SK-N-SH (cell line): ENCODE data around the gene ZNF714. TPM values are rescaled to one million over a fixed set of nuclear protein-coding genes. Genes with fewer than 3 reads are reported as not detected.

Source experiments
- CTCF ChIA-PET: fragments of 300-600, 350-600 bp; formaldehyde crosslinking; extraction: SDS; loops from one replicate; lab custom pipeline; 2021; lab: Yijun Ruan, JAX
- POLR2A ChIA-PET: fragments of 350-600 bp; sonication (Branson Sonifier 250); formaldehyde crosslinking; extraction: SDS; loops from one replicate; lab custom pipeline; 2020; ENCODE audit warnings: antibody characterized with exemption, inconsistent platforms; lab: Yijun Ruan, JAX
- DNase-seq: peaks from one replicate; pipeline ENCODE4 v3.0.0; 2012
- H2AFZ ChIP-seq: fragments of 200-600 bp; sonication (generic); 2 replicates; pipeline ENCODE4 v1.8.1; 2016; ENCODE audit warnings: antibody characterized with exemption, mild to moderate bottlenecking, low read depth
- H3F3A ChIP-seq: fragments of 200-600 bp; sonication (generic); replicated peaks from 2 replicates; pipeline ENCODE3; 2016; ENCODE audit warnings: antibody characterized with exemption, mild to moderate bottlenecking; ENCODE audit not compliant: insufficient read depth
- H3K27ac ChIP-seq, 2 experiments: fragments of 200-500 bp in 1 of 2; fragments of 200-600 bp in 1 of 2; sonication (Bioruptor generic) in 1 of 2; sonication (generic), shearing (Covaris generic) in 1 of 2; 2 replicates each; pipeline versions ENCODE4 v1.5.1 to v1.6.1; 2014 to 2016; ENCODE audit warnings: low read depth in 2 of 2, inconsistent platforms in 1 of 2, low read length in 1 of 2, mild to moderate bottlenecking in 1 of 2, mixed read lengths in 1 of 2
- H3K27me3 ChIP-seq: fragments of 200-600 bp; sonication (generic), shearing (Covaris generic); 2 replicates; pipeline ENCODE4 v1.6.1; 2016; ENCODE audit warnings: mixed run types; ENCODE audit not compliant: insufficient read depth
- H3K36me3 ChIP-seq, 2 experiments: fragments of 200-500 bp in 1 of 2; fragments of 200-600 bp in 1 of 2; sonication (Bioruptor generic) in 1 of 2; sonication (generic) in 1 of 2; replicated peaks in 1 of 2; 2 replicates each; pipeline versions ENCODE3 to v1.5.1; 2014 to 2016; ENCODE audit warnings: low read length in 1 of 2, mild to moderate bottlenecking in 1 of 2; ENCODE audit not compliant: insufficient read depth in 2 of 2, control insufficient read depth in 1 of 2
- H3K4me1 ChIP-seq, 2 experiments: fragments of 200-500 bp in 1 of 2; fragments of 200-600 bp in 1 of 2; sonication (Bioruptor generic) in 1 of 2; sonication (generic), shearing (Covaris generic) in 1 of 2; 2 replicates each; pipeline versions ENCODE4 v1.5.1 to v1.6.1; 2014 to 2016; ENCODE audit warnings: low read depth in 1 of 2, low read length in 1 of 2, mixed run types in 1 of 2; ENCODE audit not compliant: insufficient read depth in 2 of 2, control insufficient read depth in 1 of 2
- H3K4me2 ChIP-seq: fragments of 200-600 bp; sonication (generic), shearing (Covaris generic); 2 replicates; pipeline ENCODE4 v1.6.1; 2017; ENCODE audit warnings: mixed run types
- H3K4me3 ChIP-seq, 2 experiments: fragments of 200-500 bp in 1 of 2; fragments of 200-600 bp in 1 of 2; sonication (Bioruptor generic) in 1 of 2; sonication (generic), shearing (Covaris generic) in 1 of 2; 2 replicates each; pipeline versions ENCODE4 v1.5.1 to v1.8.1; 2014 to 2016; ENCODE audit warnings: low read depth in 2 of 2, inconsistent platforms in 1 of 2, low read length in 1 of 2, mild to moderate bottlenecking in 1 of 2, mixed read lengths in 1 of 2, moderate library complexity in 1 of 2
- H3K79me2 ChIP-seq: fragments of 200-600 bp; sonication (generic); 2 replicates; pipeline ENCODE4 v1.8.1; 2017; ENCODE audit warnings: mild to moderate bottlenecking; ENCODE audit not compliant: insufficient read depth
- H3K9ac ChIP-seq: fragments of 200-600 bp; sonication (generic); 2 replicates; pipeline ENCODE4 v1.6.1; 2017; ENCODE audit warnings: mixed run types
- H3K9me2 ChIP-seq: fragments of 200-600 bp; sonication (generic); 2 replicates; pipeline ENCODE4 v1.6.1; 2017; ENCODE audit warnings: mixed run types
- H3K9me3 ChIP-seq: fragments of 200-600 bp; sonication (generic); 2 replicates; pipeline ENCODE4 v1.6.1; 2017; ENCODE audit warnings: mixed run types, mild to moderate bottlenecking, moderate library complexity
- H4K20me1 ChIP-seq: fragments of 200-600 bp; sonication (generic); 2 replicates; pipeline ENCODE4 v1.6.1; 2017; ENCODE audit warnings: mild to moderate bottlenecking, mixed run types; ENCODE audit not compliant: insufficient read depth
- CHD2 ChIP-seq: fragments of 150-350 bp; IDR thresholded peaks from 2 replicates; pipeline ENCODE4 v1.6.1; 2018; ENCODE audit warnings: low read length; ENCODE audit not compliant: partially characterized antibody
- CTCF ChIP-seq: fragments of 200-600 bp; sonication (generic); IDR thresholded peaks from 2 replicates; pipeline ENCODE4 v1.6.1; 2017; ENCODE audit warnings: antibody characterized with exemption, mild to moderate bottlenecking, moderate library complexity
- ELF1 ChIP-seq: IDR thresholded peaks from 2 replicates; pipeline ENCODE4 v1.4.0; 2012
- FOSL2 ChIP-seq: IDR thresholded peaks from 2 replicates; pipeline ENCODE4 v1.4.0; 2012; ENCODE audit warnings: low read depth, mild to moderate bottlenecking, moderate library complexity, borderline replicate concordance
- FOXJ3 ChIP-seq: sonication (generic); formaldehyde crosslinking; IDR thresholded peaks from 2 replicates; pipeline ENCODE4 v1.5.1; 2020; ENCODE audit warnings: mild to moderate bottlenecking, missing genetic modification reagents
- GABPA ChIP-seq: IDR thresholded peaks from 2 replicates; pipeline ENCODE4 v1.4.0; 2012; ENCODE audit warnings: low read depth, mild to moderate bottlenecking
- JUND ChIP-seq: IDR thresholded peaks from 2 replicates; pipeline ENCODE4 v1.4.0; 2012
- MXI1 ChIP-seq: IDR thresholded peaks from 2 replicates; pipeline ENCODE4 v1.6.1; 2012; ENCODE audit warnings: mild to moderate bottlenecking, low read depth, low read length, improper control_type of control experiment
- RCOR1 ChIP-seq: fragments of 150-350 bp; IDR thresholded peaks from 2 replicates; pipeline ENCODE4 v1.6.1; 2017; ENCODE audit warnings: antibody characterized with exemption, low read length
- REST ChIP-seq: IDR thresholded peaks from 2 replicates; pipeline ENCODE4 v1.6.1; 2012; ENCODE audit warnings: mild to moderate bottlenecking, low read depth, low read length, moderate library complexity
- RXRA ChIP-seq: IDR thresholded peaks from 2 replicates; pipeline ENCODE4 v1.4.0; 2012; ENCODE audit warnings: low read depth, mild to moderate bottlenecking, borderline replicate concordance
- SMC3 ChIP-seq: IDR thresholded peaks from 2 replicates; pipeline ENCODE4 v1.6.1; 2012; ENCODE audit warnings: low read depth, low read length, improper control_type of control experiment
- WGBS: methylation state at CpG from one replicate; pipeline ENCODE4 v1.1.6; 2017; ENCODE audit warnings: low lambda C conversion rate; 5-methylcytosine and 5-hydroxymethylcytosine counted together
- polyA plus RNA-seq, 3 experiments: library from polyadenylated mRNA; depleted of rRNA; stranded (reverse); fragments of >200 nt; gene quantifications; 2 replicates each; pipeline ENCODE4 v1.2.3, GENCODE V29; 2012
- TF ChIP-seq, protein P1 (sequence below): fragments of 150-350 bp; IDR thresholded peaks from 2 replicates; pipeline ENCODE4 v1.6.1; 2016; ENCODE audit warnings: mild to moderate bottlenecking, low read depth, low read length

Gene ZNF714
- polyA plus RNA-seq, 1 of the 3 experiments (the other 2 are of a cell fraction), result 5.4 TPM

GRCh38 chr19:21147540-21147939 lies 65.5 kb downstream of the ZNF714 start:
- DNase-seq, result no peak
- Histone ChIP-seq H3F3A (no peaks in the 10 kb centered on the region), H3K4me2 (no peak overlapping the region), H3K79me2 (peaks cover 56% of the 10 kb centered on the region), H3K9ac (no peak overlapping the region), H3K9me3 (peaks cover 3% of the 10 kb centered on the region; the same call in 1 of the 2 replicates), H3K4me3 (no peak overlapping the region), H2AFZ (no peak overlapping the region), H3K36me3 (peaks cover 56 to 88% of the 10 kb centered on the region in 2 experiments), H3K9me2 (no peaks in the 10 kb centered on the region), H3K27ac (no peak overlapping the region), H3K27me3 (no peaks in the 10 kb centered on the region), H3K4me1 (peaks cover 0 to 3% of the 10 kb centered on the region in 2 experiments; a peak in 2 of 4 replicates), H4K20me1 (no peaks in the 10 kb centered on the region)
- TF ChIP-seq FOSL2 (no peak), JUND (no peak), FOXJ3 (CRISPR knock-in tag) (no peak), RCOR1 (no peak), ELF1 (no peak), MXI1 (no peak), CHD2 (no peak), CTCF (no peak), GABPA (no peak), SMC3 (no peak), REST (no peak), RXRA (no peak)
- TF ChIP-seq, protein P1, sequence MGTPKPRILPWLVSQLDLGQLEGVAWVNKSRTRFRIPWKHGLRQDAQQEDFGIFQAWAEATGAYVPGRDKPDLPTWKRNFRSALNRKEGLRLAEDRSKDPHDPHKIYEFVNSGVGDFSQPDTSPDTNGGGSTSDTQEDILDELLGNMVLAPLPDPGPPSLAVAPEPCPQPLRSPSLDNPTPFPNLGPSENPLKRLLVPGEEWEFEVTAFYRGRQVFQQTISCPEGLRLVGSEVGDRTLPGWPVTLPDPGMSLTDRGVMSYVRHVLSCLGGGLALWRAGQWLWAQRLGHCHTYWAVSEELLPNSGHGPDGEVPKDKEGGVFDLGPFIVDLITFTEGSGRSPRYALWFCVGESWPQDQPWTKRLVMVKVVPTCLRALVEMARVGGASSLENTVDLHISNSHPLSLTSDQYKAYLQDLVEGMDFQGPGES, result no peak
- WGBS, result 100% methylated on average over 1 of the region's 1 CpG
- ChIA-PET POLR2A (no interaction called here), CTCF (no interaction called here)
